ENCODE measurements around the gene C1QTNF9.

The C1QTNF9 gene

GRCh38 chr13:24280720-24281119, 28.7 kb upstream of the C1QTNF9 start:
- Histone ChIP-seq H3K27me3 (ENCODE audit: low read length) (no peaks in the 10 kb centered on the region), H3K79me2 (ENCODE audit: insufficient read depth, low read length) (no peaks in the 10 kb centered on the region), H4K20me1 (ENCODE audit: low read depth, low read length) (no peaks in the 10 kb centered on the region), H3K4me3 (ENCODE audit: insufficient read depth, low read length, poor library complexity, severe bottlenecking) (no peak overlapping the region), H3F3A (ENCODE audit: insufficient read depth) (no peaks in the 10 kb centered on the region), H2AFZ (ENCODE audit: low read depth, low read length, severe bottlenecking) (no peak overlapping the region), H3K36me3 (ENCODE audit: low read length) (no peaks in the 10 kb centered on the region), H3K27ac (ENCODE audit: low read depth, low read length) (no peak overlapping the region), H3K9me2 (replicated peaks; ENCODE audit: insufficient read depth, low read length) (no peaks in the 10 kb centered on the region), H3K4me2 (ENCODE audit: low read depth, low read length, poor library complexity, severe bottlenecking) (no peak overlapping the region), H3K9me3 (ENCODE audit: insufficient read depth, low read length) (no peaks in the 10 kb centered on the region), H3K9ac (ENCODE audit: low read length) (no peak overlapping the region)
- TF ChIP-seq EZH2phosphoT487 (conservative IDR thresholded peaks at IDR 0.05; ENCODE audit: low read length) (no peak), CTCF (IDR thresholded peaks at IDR 0.05; ENCODE audit: insufficient read depth, low read length, poor library complexity, severe bottlenecking) (no peak)

GRCh38 chr13:24281188-24282008, 28.0 kb upstream of the C1QTNF9 start:
- Histone ChIP-seq H4K20me1 (ENCODE audit: low read depth, low read length) (no peaks in the 10 kb centered on the region), H3K27me3 (ENCODE audit: low read length) (no peaks in the 10 kb centered on the region), H2AFZ (ENCODE audit: low read depth, low read length, severe bottlenecking) (no peak overlapping the region), H3K79me2 (ENCODE audit: insufficient read depth, low read length) (no peaks in the 10 kb centered on the region), H3K9ac (ENCODE audit: low read length) (no peak overlapping the region), H3K9me3 (ENCODE audit: insufficient read depth, low read length) (no peaks in the 10 kb centered on the region), H3K36me3 (ENCODE audit: low read length) (no peaks in the 10 kb centered on the region), H3K4me2 (ENCODE audit: low read depth, low read length, poor library complexity, severe bottlenecking) (no peak overlapping the region), H3K9me2 (replicated peaks; ENCODE audit: insufficient read depth, low read length) (no peaks in the 10 kb centered on the region), H3K4me3 (ENCODE audit: insufficient read depth, low read length, poor library complexity, severe bottlenecking) (no peak overlapping the region), H3K27ac (ENCODE audit: low read depth, low read length) (no peak overlapping the region), H3F3A (ENCODE audit: insufficient read depth) (no peaks in the 10 kb centered on the region)
- TF ChIP-seq EZH2phosphoT487 (conservative IDR thresholded peaks at IDR 0.05; ENCODE audit: low read length) (no peak), CTCF (IDR thresholded peaks at IDR 0.05; ENCODE audit: insufficient read depth, low read length, poor library complexity, severe bottlenecking) (no peak)

- H3K4me3 ChIP-seq (ENCODE audit: insufficient read depth, low read length, poor library complexity, severe bottlenecking), result no peak overlapping the region
- no peak for TF ChIP-seq EZH2phosphoT487 (conservative IDR thresholded peaks at IDR 0.05; ENCODE audit: low read length)
- H3K79me2 ChIP-seq (ENCODE audit: insufficient read depth, low read length), result no peaks in the 10 kb centered on the region
- no peak overlapping the region for H3K27ac ChIP-seq (ENCODE audit: low read depth, low read length)
- H3K4me2 ChIP-seq (ENCODE audit: low read depth, low read length, poor library complexity, severe bottlenecking), result no peak overlapping the region
- H3K9me2 ChIP-seq (replicated peaks; ENCODE audit: insufficient read depth, low read length), result no peaks in the 10 kb centered on the region
- H3K9ac ChIP-seq (ENCODE audit: low read length), result no peak overlapping the region
- H2AFZ ChIP-seq (ENCODE audit: low read depth, low read length, severe bottlenecking), result no peak overlapping the region
- no peaks in the 10 kb centered on the region for H3F3A ChIP-seq (ENCODE audit: insufficient read depth)
- H3K9me3 ChIP-seq (ENCODE audit: insufficient read depth, low read length), result no peaks in the 10 kb centered on the region
- H3K27me3 ChIP-seq (ENCODE audit: low read length), result no peaks in the 10 kb centered on the region
- no peaks in the 10 kb centered on the region for H4K20me1 ChIP-seq (ENCODE audit: low read depth, low read length)
- H3K36me3 ChIP-seq (ENCODE audit: low read length), result no peaks in the 10 kb centered on the region
Measured at GRCh38 chr13:24282256-24282655, 27.1 kb upstream of the C1QTNF9 start.

GRCh38 chr13:24284889-24285565, 24.4 kb upstream of the C1QTNF9 start:
- Histone ChIP-seq H4K20me1 (ENCODE audit: low read depth, low read length) (no peaks in the 10 kb centered on the region), H3K9ac (ENCODE audit: low read length) (no peak overlapping the region), H3K36me3 (ENCODE audit: low read length) (no peaks in the 10 kb centered on the region), H3K4me3 (ENCODE audit: insufficient read depth, low read length, poor library complexity, severe bottlenecking) (no peak overlapping the region), H3K9me2 (replicated peaks; ENCODE audit: insufficient read depth, low read length) (no peaks in the 10 kb centered on the region), H3K27ac (ENCODE audit: low read depth, low read length) (no peak overlapping the region), H3K27me3 (ENCODE audit: low read length) (no peaks in the 10 kb centered on the region), H3K9me3 (ENCODE audit: insufficient read depth, low read length) (no peaks in the 10 kb centered on the region), H3K4me2 (ENCODE audit: low read depth, low read length, poor library complexity, severe bottlenecking) (no peak overlapping the region), H3K79me2 (ENCODE audit: insufficient read depth, low read length) (no peaks in the 10 kb centered on the region), H3F3A (ENCODE audit: insufficient read depth) (no peaks in the 10 kb centered on the region), H2AFZ (ENCODE audit: low read depth, low read length, severe bottlenecking) (no peak overlapping the region)
- TF ChIP-seq CTCF (IDR thresholded peaks at IDR 0.05; ENCODE audit: insufficient read depth, low read length, poor library complexity, severe bottlenecking), result no peak
- no peak for TF ChIP-seq EZH2phosphoT487 (conservative IDR thresholded peaks at IDR 0.05; ENCODE audit: low read length)
